K562 (cell line): ENCODE data around the gene SCYL1. TPM values are rescaled to one million over a fixed set of nuclear protein-coding genes. Genes with fewer than 3 reads are reported as not detected.

Experiments
- ASH1L ChIP-seq: fragments of 450-650 bp; IDR thresholded peaks from 2 replicates; pipeline ENCODE4 v1.6.1; 2018; ENCODE audit warnings: borderline replicate concordance, mild to moderate bottlenecking, low read depth; ENCODE audit not compliant: partially characterized antibody
- CHCHD3 ChIP-seq: fragments of 250-450 bp; sonication (Bioruptor Pico); IDR thresholded peaks from 2 replicates; pipeline ENCODE4 v2.1.2; 2022; ENCODE audit warnings: mild to moderate bottlenecking
- EHMT2 ChIP-seq: fragments of 450-650 bp; IDR thresholded peaks from 2 replicates; pipeline ENCODE4 v1.6.1; 2018; ENCODE audit warnings: antibody characterized with exemption
- JUND ChIP-seq, 2 experiments: IDR thresholded peaks; 2 replicates in 1 of 2; 3 replicates in 1 of 2; pipeline ENCODE4 v1.6.1; 2011; ENCODE audit warnings: borderline replicate concordance in 2 of 2, low read depth in 2 of 2, low read length in 2 of 2, improper control_type of control experiment in 1 of 2, missing biosample characterization in 1 of 2, missing genetic modification characterization in 1 of 2, missing genetic modification reagents in 1 of 2
- KLF16 ChIP-seq: IDR thresholded peaks from 2 replicates; pipeline ENCODE4 v1.6.1; 2016; ENCODE audit warnings: antibody characterized with exemption
- MEF2D ChIP-seq: conservative IDR thresholded peaks from 2 replicates; pipeline ENCODE4 v1.6.1; 2016; ENCODE audit warnings: low read depth, missing genetic modification characterization, missing compliant biosample characterization
- MIER1 ChIP-seq: fragments of 450-650 bp; IDR thresholded peaks from 2 replicates; pipeline ENCODE4 v1.6.1; 2016; ENCODE audit warnings: antibody characterized with exemption, mild to moderate bottlenecking, low read depth
- NFE2 ChIP-seq: IDR thresholded peaks from 2 replicates; pipeline ENCODE4 v1.6.1; 2014; ENCODE audit warnings: antibody characterized with exemption, low read depth
- PCBP1 ChIP-seq: fragments of 200-400 bp; formaldehyde crosslinking; IDR thresholded peaks from 2 replicates; pipeline ENCODE4 v1.6.1; 2018; ENCODE audit warnings: mild to moderate bottlenecking, low read depth, low read length; ENCODE audit not compliant: poor library complexity, severe bottlenecking
- STAG1 ChIP-seq: sonication (generic); formaldehyde crosslinking; IDR thresholded peaks from 2 replicates; pipeline ENCODE4 v1.5.0; 2020; ENCODE audit warnings: missing genetic modification reagents, borderline replicate concordance
- ZKSCAN1 ChIP-seq: fragments of 150-350 bp; IDR thresholded peaks from 2 replicates; pipeline ENCODE4 v1.6.1; 2016; ENCODE audit warnings: low read depth, low read length
- ZNF354B ChIP-seq: fragments of 250-450 bp; sonication (Bioruptor Pico); IDR thresholded peaks from 2 replicates; pipeline ENCODE4 v1.4.0; 2020
- ZSCAN32 ChIP-seq: fragments of 450-650 bp; formaldehyde crosslinking; IDR thresholded peaks from 2 replicates; pipeline ENCODE4 v1.4.0; 2020; ENCODE audit warnings: mild to moderate bottlenecking, moderate library complexity
- polyA plus RNA-seq, 8 experiments: library from polyadenylated mRNA; depleted of rRNA in 4 of 8; stranded (reverse) in 5 of 8; unstranded in 3 of 8; fragments of >200 nt; fragmentation: Nextera tagmentation in 2 of 8; fragmentation: Illumina TruSeq in 1 of 8; extraction: Ambion mirVana in 2 of 8; extraction: Trizol in 1 of 8; gene quantifications; 2 replicates each; pipeline versions ENCODE4 v1.2.1 to v1.2.3, GENCODE V29; 2011 to 2014; ENCODE audit warnings: inconsistent platforms in 1 of 8, missing spikeins in 1 of 8
- total RNA-seq, 7 experiments: library from RNA; depleted of rRNA in 6 of 7; stranded (reverse); fragments of >200 nt in 6 of 7; fragmentation: Illumina TruSeq in 2 of 7; extraction: Trizol in 2 of 7; gene quantifications; 2 replicates each; pipeline versions ENCODE4 v1.2.1 to v1.2.3, GENCODE V29; 2011 to 2021; ENCODE audit warnings: low replicate concordance in 1 of 7
- TF ChIP-seq, protein P1 (sequence below), 2 experiments: IDR thresholded peaks; 2 replicates each; pipeline ENCODE4 v1.6.1; 2012; ENCODE audit warnings: improper control_type of control experiment in 2 of 2, low read depth in 2 of 2, low read length in 2 of 2, borderline replicate concordance in 1 of 2
- TF ChIP-seq, protein P2 (sequence below): fragments of 450-650 bp; IDR thresholded peaks from 2 replicates; pipeline ENCODE4 v1.6.1; 2018; ENCODE audit warnings: mild to moderate bottlenecking, low read depth; ENCODE audit not compliant: partially characterized antibody
- TF ChIP-seq, protein P3 (sequence below): conservative IDR thresholded peaks from 2 replicates; pipeline ENCODE4 v1.6.1; 2011; ENCODE audit warnings: low read depth, mild to moderate bottlenecking, low read length; ENCODE audit not compliant: control insufficient read depth
- TF ChIP-seq, protein P4 (sequence below): sonication (generic); formaldehyde crosslinking; IDR thresholded peaks from 2 replicates; pipeline ENCODE4 v1.8.1; 2023; ENCODE audit warnings: mild to moderate bottlenecking, missing genetic modification reagents
- TF ChIP-seq, protein P5 (sequence below): fragments of 250-450 bp; sonication (Bioruptor Pico); IDR thresholded peaks from 2 replicates; pipeline ENCODE4 v1.4.0; 2020; ENCODE audit warnings: borderline replicate concordance

Gene SCYL1
- total and polyA plus RNA-seq, 9 of the 15 experiments (the other 6 are each of a cell fraction or from before 2014, with no cell fraction given): 1.9 to 145 (median 57.6) TPM

DNA sequence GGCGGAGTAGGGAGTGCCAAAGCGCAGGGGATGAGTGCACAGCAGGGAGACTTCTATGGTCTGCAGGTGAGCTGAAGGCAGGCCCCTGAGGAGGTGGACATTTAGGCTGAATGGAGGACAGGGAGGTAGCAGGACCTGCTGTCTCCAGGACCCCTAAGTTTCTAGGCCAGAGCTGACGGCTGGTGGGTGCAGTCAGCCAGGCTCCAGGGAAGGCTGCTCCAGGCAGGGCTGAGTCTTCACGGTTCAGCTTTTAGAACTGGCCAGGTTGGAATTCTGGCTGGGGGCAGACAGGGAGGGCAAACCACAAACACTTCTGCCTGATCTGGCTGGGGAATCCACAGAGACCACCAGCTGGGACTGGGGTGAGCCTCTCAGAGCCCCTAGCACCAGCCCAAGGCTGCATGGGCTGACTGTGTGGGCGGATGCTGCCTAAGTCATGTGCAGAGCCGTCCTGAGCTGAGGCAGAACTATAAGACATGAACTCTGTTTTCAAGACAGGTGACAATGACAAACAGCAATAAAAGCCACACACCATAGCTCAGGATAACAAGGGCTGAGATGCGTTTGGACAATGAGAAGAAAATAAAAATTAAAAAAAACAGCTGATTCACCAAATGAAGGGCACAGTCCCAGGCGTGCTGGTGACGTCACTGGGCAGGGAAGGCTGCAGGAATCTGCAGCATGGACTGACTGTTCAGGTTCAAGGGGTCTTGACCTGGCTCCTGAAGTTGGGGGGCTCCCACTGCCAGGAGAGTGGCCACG is 36.4 kb upstream of the SCYL1 start (continued):
- TF ChIP-seq, protein P1, sequence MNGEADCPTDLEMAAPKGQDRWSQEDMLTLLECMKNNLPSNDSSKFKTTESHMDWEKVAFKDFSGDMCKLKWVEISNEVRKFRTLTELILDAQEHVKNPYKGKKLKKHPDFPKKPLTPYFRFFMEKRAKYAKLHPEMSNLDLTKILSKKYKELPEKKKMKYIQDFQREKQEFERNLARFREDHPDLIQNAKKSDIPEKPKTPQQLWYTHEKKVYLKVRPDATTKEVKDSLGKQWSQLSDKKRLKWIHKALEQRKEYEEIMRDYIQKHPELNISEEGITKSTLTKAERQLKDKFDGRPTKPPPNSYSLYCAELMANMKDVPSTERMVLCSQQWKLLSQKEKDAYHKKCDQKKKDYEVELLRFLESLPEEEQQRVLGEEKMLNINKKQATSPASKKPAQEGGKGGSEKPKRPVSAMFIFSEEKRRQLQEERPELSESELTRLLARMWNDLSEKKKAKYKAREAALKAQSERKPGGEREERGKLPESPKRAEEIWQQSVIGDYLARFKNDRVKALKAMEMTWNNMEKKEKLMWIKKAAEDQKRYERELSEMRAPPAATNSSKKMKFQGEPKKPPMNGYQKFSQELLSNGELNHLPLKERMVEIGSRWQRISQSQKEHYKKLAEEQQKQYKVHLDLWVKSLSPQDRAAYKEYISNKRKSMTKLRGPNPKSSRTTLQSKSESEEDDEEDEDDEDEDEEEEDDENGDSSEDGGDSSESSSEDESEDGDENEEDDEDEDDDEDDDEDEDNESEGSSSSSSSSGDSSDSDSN (IDR thresholded peaks at IDR 0.05; ENCODE audit: borderline replicate concordance in 1 of 2, low read depth in 2 of 2, low read length in 2 of 2): no peak
- TF ChIP-seq MEF2D (tag): no peak
- no peak for TF ChIP-seq ZNF354B
- TF ChIP-seq EHMT2: no peak
- TF ChIP-seq, protein P2, sequence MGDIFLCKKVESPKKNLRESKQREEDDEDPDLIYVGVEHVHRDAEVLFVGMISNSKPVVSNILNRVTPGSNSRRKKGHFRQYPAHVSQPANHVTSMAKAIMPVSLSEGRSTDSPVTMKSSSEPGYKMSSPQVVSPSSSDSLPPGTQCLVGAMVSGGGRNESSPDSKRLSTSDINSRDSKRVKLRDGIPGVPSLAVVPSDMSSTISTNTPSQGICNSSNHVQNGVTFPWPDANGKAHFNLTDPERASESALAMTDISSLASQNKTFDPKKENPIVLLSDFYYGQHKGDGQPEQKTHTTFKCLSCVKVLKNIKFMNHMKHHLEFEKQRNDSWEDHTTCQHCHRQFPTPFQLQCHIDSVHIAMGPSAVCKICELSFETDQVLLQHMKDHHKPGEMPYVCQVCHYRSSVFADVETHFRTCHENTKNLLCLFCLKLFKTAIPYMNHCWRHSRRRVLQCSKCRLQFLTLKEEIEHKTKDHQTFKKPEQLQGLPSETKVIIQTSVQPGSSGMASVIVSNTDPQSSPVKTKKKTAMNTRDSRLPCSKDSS: no peak
- 0 out of 2 replicates have a peak, but pooled peaks have one; percentile 26 for TF ChIP-seq NFE2
- TF ChIP-seq, protein P3, sequence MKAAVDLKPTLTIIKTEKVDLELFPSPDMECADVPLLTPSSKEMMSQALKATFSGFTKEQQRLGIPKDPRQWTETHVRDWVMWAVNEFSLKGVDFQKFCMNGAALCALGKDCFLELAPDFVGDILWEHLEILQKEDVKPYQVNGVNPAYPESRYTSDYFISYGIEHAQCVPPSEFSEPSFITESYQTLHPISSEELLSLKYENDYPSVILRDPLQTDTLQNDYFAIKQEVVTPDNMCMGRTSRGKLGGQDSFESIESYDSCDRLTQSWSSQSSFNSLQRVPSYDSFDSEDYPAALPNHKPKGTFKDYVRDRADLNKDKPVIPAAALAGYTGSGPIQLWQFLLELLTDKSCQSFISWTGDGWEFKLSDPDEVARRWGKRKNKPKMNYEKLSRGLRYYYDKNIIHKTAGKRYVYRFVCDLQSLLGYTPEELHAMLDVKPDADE: no peak
- TF ChIP-seq CHCHD3 (CRISPR knock-in tag): no peak
- no peak for TF ChIP-seq ZKSCAN1
- TF ChIP-seq ASH1L: no peak
- no peak for TF ChIP-seq MIER1
- no peak for TF ChIP-seq KLF16
- TF ChIP-seq STAG1: no peak
- TF ChIP-seq, protein P4, sequence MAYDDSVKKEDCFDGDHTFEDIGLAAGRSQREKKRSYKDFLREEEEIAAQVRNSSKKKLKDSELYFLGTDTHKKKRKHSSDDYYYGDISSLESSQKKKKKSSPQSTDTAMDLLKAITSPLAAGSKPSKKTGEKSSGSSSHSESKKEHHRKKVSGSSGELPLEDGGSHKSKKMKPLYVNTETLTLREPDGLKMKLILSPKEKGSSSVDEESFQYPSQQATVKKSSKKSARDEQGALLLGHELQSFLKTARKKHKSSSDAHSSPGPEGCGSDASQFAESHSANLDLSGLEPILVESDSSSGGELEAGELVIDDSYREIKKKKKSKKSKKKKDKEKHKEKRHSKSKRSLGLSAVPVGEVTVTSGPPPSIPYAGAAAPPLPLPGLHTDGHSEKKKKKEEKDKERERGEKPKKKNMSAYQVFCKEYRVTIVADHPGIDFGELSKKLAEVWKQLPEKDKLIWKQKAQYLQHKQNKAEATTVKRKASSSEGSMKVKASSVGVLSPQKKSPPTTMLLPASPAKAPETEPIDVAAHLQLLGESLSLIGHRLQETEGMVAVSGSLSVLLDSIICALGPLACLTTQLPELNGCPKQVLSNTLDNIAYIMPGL (CRISPR knock-in tag): no peak
- TF ChIP-seq, protein P5, sequence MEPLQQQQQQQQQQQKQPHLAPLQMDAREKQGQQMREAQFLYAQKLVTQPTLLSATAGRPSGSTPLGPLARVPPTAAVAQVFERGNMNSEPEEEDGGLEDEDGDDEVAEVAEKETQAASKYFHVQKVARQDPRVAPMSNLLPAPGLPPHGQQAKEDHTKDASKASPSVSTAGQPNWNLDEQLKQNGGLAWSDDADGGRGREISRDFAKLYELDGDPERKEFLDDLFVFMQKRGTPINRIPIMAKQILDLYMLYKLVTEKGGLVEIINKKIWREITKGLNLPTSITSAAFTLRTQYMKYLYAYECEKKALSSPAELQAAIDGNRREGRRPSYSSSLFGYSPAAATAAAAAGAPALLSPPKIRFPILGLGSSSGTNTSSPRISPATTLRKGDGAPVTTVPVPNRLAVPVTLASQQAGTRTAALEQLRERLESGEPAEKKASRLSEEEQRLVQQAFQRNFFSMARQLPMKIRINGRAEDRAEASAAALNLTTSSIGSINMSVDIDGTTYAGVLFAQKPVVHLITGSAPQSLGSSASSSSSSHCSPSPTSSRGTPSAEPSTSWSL (CRISPR knock-in tag): no peak
- no peak for TF ChIP-seq ZSCAN32 (CRISPR knock-in tag)
- peak; percentile 71; the same call in 1 of the 2 replicates for TF ChIP-seq JUND (IDR thresholded peaks at IDR 0.05; ENCODE audit: borderline replicate concordance, low read depth, low read length)
- no peak; the same call in 2 of the 3 replicates for TF ChIP-seq JUND (tag; IDR thresholded peaks at IDR 0.05; ENCODE audit: borderline replicate concordance, low read depth, low read length)
- no peak for TF ChIP-seq PCBP1
